Tibial artery (tissue), 4 donors: ENCODE data around the gene PPIH.
A peak's percentile ranks its signal among the peaks of the same experiment; 100 is the strongest.
"Not testable (repeated sequence)": the region's sequence is repeated elsewhere in the genome, so short reads cannot be mapped to it uniquely, and the experiment has no call there.

Experiments
- DNase-seq, 2 donors: peaks; one replicate each; pipeline ENCODE4 v3.0.0-alpha.2; 2019
- H3K27ac ChIP-seq, 2 donors: fragments of 200-600 bp; sonication (generic) in 1 of 2; 1 replicate in 1 of 2; 2 replicates in 1 of 2; pipeline ENCODE4 v1.5.1; 2018 to 2019; ENCODE audit warnings: mild to moderate bottlenecking in 1 of 2
- H3K27me3 ChIP-seq, 2 donors: fragments of 200-600 bp; sonication (generic) in 1 of 2; one replicate each; pipeline versions ENCODE4 v1.5.1 to v1.6.0; 2016 to 2019
- H3K36me3 ChIP-seq, 3 donors: fragments of 200-600 bp; sonication (generic) in 2 of 3; one replicate each; pipeline ENCODE4 v1.5.1; 2016 to 2019; ENCODE audit warnings: mild to moderate bottlenecking in 2 of 3
- H3K4me1 ChIP-seq, 4 donors: fragments of 200-600 bp; sonication (generic) in 2 of 4; 1 replicate in 3 of 4; 2 replicates in 1 of 4; pipeline ENCODE4 v1.5.1; 2016 to 2019
- H3K4me3 ChIP-seq, 2 donors: fragments of 200-600 bp; sonication (generic) in 1 of 2; 1 replicate in 1 of 2; 2 replicates in 1 of 2; pipeline ENCODE4 v1.5.1; 2018 to 2019; ENCODE audit warnings: mild to moderate bottlenecking in 2 of 2
- H3K9me3 ChIP-seq, 3 donors: fragments of 200-600 bp; sonication (generic) in 1 of 3; one replicate each; pipeline ENCODE4 v1.5.1; 2016 to 2019
- intact Hi-C: fragments of 100-400 bp; cut with DNase I; formaldehyde crosslinking; loops from one replicate; pipeline ENCODE4 v1.15.0; 2023; ENCODE audit warnings: low total_unique reads
- TF ChIP-seq, protein P1 (sequence below), 2 experiments: fragments of 200-600 bp in 1 of 2; fragments of 450-650 bp in 1 of 2; IDR thresholded peaks; one replicate each; pipeline ENCODE4 v1.5.1; 2017 to 2019; ENCODE audit warnings: antibody characterized with exemption in 2 of 2, mild to moderate bottlenecking in 1 of 2, moderate library complexity in 1 of 2

PPIH gene

DNA sequence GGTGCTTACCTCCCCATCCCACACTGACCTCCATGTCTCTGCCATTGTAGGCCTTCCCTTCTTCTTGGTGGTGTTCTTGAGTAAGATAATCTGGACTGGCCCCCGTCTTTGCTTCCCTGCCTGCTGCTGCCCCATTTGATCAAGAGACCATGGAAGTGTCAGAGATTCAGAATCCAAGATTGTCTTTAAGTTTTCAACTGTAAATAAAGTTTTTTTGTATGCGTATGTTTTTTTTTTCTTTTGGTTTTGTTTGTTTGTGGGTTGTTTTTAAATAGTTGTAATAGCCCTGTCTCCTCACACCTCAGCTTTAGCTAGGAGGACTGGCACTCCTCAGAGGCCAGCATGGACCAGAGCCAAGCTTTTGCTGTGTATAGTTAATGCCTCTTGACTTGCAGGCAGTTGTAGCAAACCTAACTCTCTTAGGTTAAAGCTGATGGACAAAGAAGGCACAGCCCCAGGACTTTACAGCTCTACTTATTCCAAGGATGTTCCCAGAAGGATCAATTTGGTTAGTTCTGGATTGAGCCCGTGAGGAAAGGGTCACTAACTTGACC, 18.4 kb downstream of the PPIH start:
- Histone ChIP-seq H3K36me3 (peaks cover 0 to 39% (median 6%) of the 10 kb centered on the region in 3 donors), H3K9me3 (no peaks in the 10 kb centered on the region), H3K27me3 (no peaks in the 10 kb centered on the region), H3K4me3 (no peak overlapping the region), H3K27ac (no peak overlapping the region), H3K4me1 (peaks cover 0 to 24% (median 10%) of the 10 kb centered on the region in 4 donors)
- no peak for DNase-seq
- intact Hi-C loops, result no loop called here
- TF ChIP-seq, protein P1, sequence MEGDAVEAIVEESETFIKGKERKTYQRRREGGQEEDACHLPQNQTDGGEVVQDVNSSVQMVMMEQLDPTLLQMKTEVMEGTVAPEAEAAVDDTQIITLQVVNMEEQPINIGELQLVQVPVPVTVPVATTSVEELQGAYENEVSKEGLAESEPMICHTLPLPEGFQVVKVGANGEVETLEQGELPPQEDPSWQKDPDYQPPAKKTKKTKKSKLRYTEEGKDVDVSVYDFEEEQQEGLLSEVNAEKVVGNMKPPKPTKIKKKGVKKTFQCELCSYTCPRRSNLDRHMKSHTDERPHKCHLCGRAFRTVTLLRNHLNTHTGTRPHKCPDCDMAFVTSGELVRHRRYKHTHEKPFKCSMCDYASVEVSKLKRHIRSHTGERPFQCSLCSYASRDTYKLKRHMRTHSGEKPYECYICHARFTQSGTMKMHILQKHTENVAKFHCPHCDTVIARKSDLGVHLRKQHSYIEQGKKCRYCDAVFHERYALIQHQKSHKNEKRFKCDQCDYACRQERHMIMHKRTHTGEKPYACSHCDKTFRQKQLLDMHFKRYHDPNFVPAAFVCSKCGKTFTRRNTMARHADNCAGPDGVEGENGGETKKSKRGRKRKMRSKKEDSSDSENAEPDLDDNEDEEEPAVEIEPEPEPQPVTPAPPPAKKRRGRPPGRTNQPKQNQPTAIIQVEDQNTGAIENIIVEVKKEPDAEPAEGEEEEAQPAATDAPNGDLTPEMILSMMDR (IDR thresholded peaks at IDR 0.05), result no peak

DNA sequence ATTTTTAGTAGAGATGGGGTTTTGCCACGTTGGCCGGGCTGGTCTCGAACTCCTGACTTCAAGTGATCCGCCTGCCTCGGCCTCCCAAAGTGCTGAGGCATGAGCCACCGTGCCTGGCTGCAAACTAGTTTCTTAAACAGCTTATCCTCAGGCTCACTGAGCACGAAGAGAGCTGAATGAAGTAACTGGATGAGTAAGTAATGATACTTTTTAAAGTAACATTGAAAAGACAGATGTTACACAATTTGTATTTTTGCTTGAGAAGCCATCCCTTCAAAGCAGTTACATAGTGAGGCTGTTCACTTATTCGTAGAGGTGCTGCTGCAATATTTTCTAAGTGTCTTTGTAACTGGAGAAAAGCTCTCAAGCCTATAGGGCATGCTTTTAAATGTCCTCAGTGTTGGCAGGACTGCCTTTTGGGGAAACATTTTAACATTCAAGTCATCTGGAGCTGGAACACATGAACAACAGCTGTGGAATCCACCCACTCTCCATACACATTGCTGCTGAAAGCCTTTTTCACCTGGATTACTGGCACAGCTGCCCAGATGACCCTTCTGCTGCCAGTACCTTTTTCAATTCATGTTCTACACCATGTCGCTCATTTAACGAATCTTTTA, 21.3 kb downstream of the PPIH start:
- no peak overlapping the region for H3K4me3 ChIP-seq
- H3K27me3 ChIP-seq, result no peaks in the 10 kb centered on the region
- DNase-seq, result no peak
- H3K4me1 ChIP-seq, result peaks cover 0 to 34% (median 20%) of the 10 kb centered on the region in 4 donors
- intact Hi-C loops, result no loop called here
- H3K36me3 ChIP-seq, result peaks cover 0 to 24% (median 6%) of the 10 kb centered on the region in 3 donors
- TF ChIP-seq, protein P1 (IDR thresholded peaks at IDR 0.05), result no peak
- no peaks in the 10 kb centered on the region for H3K9me3 ChIP-seq
- H3K27ac ChIP-seq, result no peak overlapping the region

DNA sequence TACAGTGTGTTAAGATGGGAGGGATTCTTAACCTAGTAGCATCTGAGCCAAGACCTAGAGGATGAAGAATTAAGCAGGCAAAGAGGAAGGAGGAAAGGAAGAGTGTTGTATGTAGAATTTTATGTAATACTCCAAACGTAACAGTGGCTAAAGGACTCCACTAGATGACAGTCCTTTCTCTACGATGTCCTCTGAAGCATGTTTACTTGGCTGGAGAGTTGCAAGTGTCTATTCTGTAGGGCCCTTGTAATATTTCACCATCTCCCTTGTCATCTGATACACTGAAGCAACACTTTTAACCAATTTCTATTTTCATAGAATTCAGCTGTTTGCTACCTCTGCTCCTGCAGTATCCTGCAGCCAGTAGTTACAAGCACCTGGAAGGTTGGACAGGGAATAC, 21.8 kb downstream of the PPIH start:
- peaks cover 0 to 35% (median 26%) of the 10 kb centered on the region in 4 donors for H3K4me1 ChIP-seq
- H3K27me3 ChIP-seq, result no peaks in the 10 kb centered on the region
- intact Hi-C loops, result loop anchor here (5.0 to 10.0 kb wide), 3 partner anchors 77 to 223 kb away; partner anchors contain the start of genes PPCS, ZMYND12 and ZNF691
- H3K27ac ChIP-seq, result no peak overlapping the region
- H3K36me3 ChIP-seq, result peaks cover 0 to 20% (median 5%) of the 10 kb centered on the region in 3 donors
- TF ChIP-seq, protein P1 (IDR thresholded peaks at IDR 0.05), result no peak
- DNase-seq, result no peak
- H3K9me3 ChIP-seq, result no peaks in the 10 kb centered on the region
- H3K4me3 ChIP-seq, result no peak overlapping the region

DNA sequence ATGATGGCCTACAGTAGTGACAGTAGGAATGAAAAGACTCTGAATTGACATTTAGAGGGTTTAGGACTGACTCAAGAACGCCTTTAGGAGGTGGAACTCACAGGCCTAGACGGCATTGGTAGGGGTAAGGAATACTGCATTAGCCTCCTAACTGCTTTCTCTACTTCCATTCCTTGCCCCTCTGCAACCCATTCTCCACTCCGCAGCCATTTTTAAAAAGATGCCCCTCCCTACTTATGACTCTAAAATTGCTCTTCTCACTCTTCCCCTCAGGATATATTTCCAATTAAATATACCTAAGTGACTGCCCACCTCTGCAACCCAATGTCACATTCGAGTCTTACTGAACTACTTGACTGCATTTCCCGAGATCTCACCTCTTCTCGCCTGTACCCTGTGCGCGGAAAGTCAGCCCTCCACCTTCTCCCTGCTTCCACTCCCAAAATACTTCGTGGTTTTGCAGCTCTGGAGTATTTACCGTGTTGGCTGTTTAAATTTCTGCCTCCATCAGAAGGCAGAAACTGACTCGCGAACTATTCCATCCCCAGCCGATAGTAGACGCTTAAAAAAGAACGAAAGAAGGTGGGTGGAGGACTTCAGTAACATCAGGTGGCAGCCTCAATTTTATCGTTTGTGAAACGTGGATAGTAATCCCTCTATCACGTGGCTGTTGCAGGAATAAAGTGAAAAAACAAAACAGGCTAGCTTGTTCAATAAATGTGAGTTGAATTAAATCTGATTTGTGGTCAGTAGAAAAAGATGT, 22.9 kb downstream of the PPIH start:
- no peaks in the 10 kb centered on the region for H3K27me3 ChIP-seq
- no peak for DNase-seq
- peaks cover 0 to 10% (median 0%) of the 10 kb centered on the region in 3 donors for H3K36me3 ChIP-seq
- peaks cover 0 to 46% (median 33%) of the 10 kb centered on the region in 4 donors for H3K4me1 ChIP-seq
- intact Hi-C loops, result loop anchor here (5.0 to 10.0 kb wide), 3 partner anchors 76 to 224 kb away; partner anchors contain the start of genes PPCS, ZMYND12 and ZNF691
- H3K4me3 ChIP-seq, result peak overlapping the region; percentile 88 to 96
- H3K27ac ChIP-seq, result peak overlapping the region; percentile 91 to 92
- TF ChIP-seq, protein P1 (IDR thresholded peaks at IDR 0.05), result no peak
- H3K9me3 ChIP-seq, result no peaks in the 10 kb centered on the region

DNA sequence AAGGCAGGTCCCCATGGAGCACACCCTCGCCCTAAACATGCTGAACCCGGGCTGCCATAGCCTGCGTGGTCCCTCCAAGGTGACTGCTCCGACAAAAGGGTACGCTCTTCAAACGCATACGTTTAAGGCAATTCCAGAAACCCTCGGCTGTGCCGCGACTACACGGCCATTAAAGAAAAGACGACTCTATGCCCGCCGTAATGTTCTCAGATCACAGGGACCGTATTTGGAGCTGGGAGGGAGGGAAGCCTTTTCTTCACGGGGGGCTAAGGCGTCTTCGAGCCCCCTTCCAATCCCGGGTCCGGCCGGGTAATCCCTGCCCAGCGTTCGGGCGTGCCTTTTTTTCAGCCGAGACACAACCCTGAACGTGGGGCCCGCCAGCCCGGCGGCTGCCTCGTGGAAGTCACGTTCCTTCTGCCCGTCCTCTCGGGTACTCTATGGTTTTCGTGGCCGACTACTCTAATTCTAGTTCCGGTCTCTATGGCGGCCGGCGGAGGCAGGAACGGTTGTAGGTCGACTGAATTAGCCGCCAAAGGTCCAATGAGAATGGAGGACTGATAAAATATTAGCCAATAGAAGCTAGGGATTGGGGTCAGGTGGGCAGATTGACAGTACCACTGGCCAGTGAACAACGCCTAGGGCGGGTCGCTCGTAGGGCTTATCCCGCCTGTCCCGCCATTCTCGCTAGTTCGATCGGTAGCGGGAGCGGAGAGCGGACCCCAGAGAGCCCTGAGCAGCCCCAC, 23.7 kb downstream of the PPIH start, which contains the start of gene YBX1:
Gene YBX1, plus strand, starts transcription at position 678 of the 743 bp plus-strand sequence. CDS start 148 bp downstream, outside the sequence.
- Histone ChIP-seq H3K4me1 (peaks cover 0 to 54% (median 40%) of the 10 kb centered on the region in 4 donors), H3K27me3 (no peaks in the 10 kb centered on the region), H3K36me3 (peaks cover 0 to 2% (median 0%) of the 10 kb centered on the region in 3 donors), H3K4me3 (peak within 1 kb of the TSS; percentile 88 to 96), H3K27ac (peak within 1 kb of the TSS; percentile 91 to 92), H3K9me3 (no peaks in the 10 kb centered on the region)
- TF ChIP-seq, protein P1 (IDR thresholded peaks at IDR 0.05), result no peak
- peak; percentile 98 for DNase-seq
- intact Hi-C loops, result loop anchor here (2.0 to 10.0 kb wide), 4 partner anchors 75 to 225 kb away; partner anchors contain the start of genes ERMAP, PPCS, SVBP and ZMYND12

DNA sequence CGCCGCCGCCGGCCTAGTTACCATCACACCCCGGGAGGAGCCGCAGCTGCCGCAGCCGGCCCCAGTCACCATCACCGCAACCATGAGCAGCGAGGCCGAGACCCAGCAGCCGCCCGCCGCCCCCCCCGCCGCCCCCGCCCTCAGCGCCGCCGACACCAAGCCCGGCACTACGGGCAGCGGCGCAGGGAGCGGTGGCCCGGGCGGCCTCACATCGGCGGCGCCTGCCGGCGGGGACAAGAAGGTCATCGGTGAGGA, 24.2 kb downstream of the PPIH start:
- H3K27me3 ChIP-seq, H3K36me3 ChIP-seq, H3K9me3 ChIP-seq, DNase-seq: not testable (repeated sequence)
- Histone ChIP-seq H3K4me3 (peak overlapping the region; percentile 88 to 96), H3K4me1 (peaks cover 0 to 59% (median 41%) of the 10 kb centered on the region in 4 donors), H3K27ac (peak overlapping the region; percentile 91 to 92)
- intact Hi-C loops, result loop anchor here (2.0 to 10.0 kb wide), 4 partner anchors 75 to 225 kb away; partner anchors contain the start of genes ERMAP, PPCS, SVBP and ZMYND12
